OCI-LY3 (cell line): ENCODE results near the gene TJP3.

Source experiments
- H2AFZ ChIP-seq: fragments of 200-600, 300-600 bp; shearing (Covaris generic); 2 replicates; pipeline ENCODE4 v1.6.0; 2014; ENCODE audit warnings: antibody characterized with exemption, low read depth, low read length
- H3K27ac ChIP-seq: fragments of 200-600, 300-600 bp; sonication (generic); 2 replicates; pipeline ENCODE4 v1.5.1; 2014; ENCODE audit warnings: mild to moderate bottlenecking, low read length, moderate library complexity, mixed read lengths
- H3K27me3 ChIP-seq: fragments of 200-600, 300-600 bp; sonication (generic); 2 replicates; pipeline ENCODE4 v1.6.1; 2014; ENCODE audit warnings: low read depth, low read length, mixed read lengths
- H3K36me3 ChIP-seq: fragments of 200-600, 300-600 bp; sonication (generic); replicated peaks from 2 replicates; pipeline ENCODE3; 2014; ENCODE audit warnings: low read depth, low read length, mixed read lengths
- H3K4me1 ChIP-seq: fragments of 300-600, 200-600 bp; sonication (generic); 2 replicates; pipeline ENCODE4 v1.6.1; 2014; ENCODE audit warnings: low read length, mixed read lengths
- H3K4me2 ChIP-seq: fragments of 200-600, 300-600 bp; sonication (generic); 2 replicates; pipeline ENCODE4 v1.6.1; 2014; ENCODE audit warnings: low read length, mixed read lengths
- H3K4me3 ChIP-seq: fragments of 300-600, 200-600 bp; sonication (generic); 2 replicates; pipeline ENCODE4 v1.5.1; 2014; ENCODE audit warnings: antibody characterized with exemption, mild to moderate bottlenecking, low read length, moderate library complexity
- H3K79me2 ChIP-seq: fragments of 300-600, 200-600 bp; shearing (Covaris generic); 2 replicates; pipeline ENCODE4 v1.6.1; 2014; ENCODE audit warnings: mild to moderate bottlenecking, low read length, mixed read lengths
- H3K9ac ChIP-seq: fragments of 300-600, 200-600 bp; shearing (Covaris generic); 2 replicates; pipeline ENCODE4 v1.6.0; 2014; ENCODE audit warnings: mild to moderate bottlenecking, low read length, moderate library complexity
- H3K9me3 ChIP-seq: fragments of 200-600, 300-600 bp; shearing (Covaris generic); 2 replicates; pipeline ENCODE4 v1.6.1; 2014; ENCODE audit warnings: low read length, mixed read lengths; ENCODE audit not compliant: insufficient read depth
- H4K20me1 ChIP-seq: fragments of 200-600, 300-600 bp; sonication (generic); 2 replicates; pipeline ENCODE4 v1.6.1; 2016; ENCODE audit warnings: low read length, mixed read lengths; ENCODE audit not compliant: insufficient read depth
- CTCF ChIP-seq: fragments of 200-600, 300-600 bp; sonication (generic); IDR thresholded peaks from 2 replicates; pipeline ENCODE4 v1.5.1; 2014; ENCODE audit warnings: antibody characterized with exemption, low read length, low read depth
- EZH2phosphoT487 ChIP-seq: fragments of 200-600 bp; shearing (Covaris generic); IDR thresholded peaks from 2 replicates; pipeline ENCODE4 v1.6.1; 2018; ENCODE audit warnings: antibody characterized with exemption, mixed run types, low read depth

The TJP3 gene

DNA sequence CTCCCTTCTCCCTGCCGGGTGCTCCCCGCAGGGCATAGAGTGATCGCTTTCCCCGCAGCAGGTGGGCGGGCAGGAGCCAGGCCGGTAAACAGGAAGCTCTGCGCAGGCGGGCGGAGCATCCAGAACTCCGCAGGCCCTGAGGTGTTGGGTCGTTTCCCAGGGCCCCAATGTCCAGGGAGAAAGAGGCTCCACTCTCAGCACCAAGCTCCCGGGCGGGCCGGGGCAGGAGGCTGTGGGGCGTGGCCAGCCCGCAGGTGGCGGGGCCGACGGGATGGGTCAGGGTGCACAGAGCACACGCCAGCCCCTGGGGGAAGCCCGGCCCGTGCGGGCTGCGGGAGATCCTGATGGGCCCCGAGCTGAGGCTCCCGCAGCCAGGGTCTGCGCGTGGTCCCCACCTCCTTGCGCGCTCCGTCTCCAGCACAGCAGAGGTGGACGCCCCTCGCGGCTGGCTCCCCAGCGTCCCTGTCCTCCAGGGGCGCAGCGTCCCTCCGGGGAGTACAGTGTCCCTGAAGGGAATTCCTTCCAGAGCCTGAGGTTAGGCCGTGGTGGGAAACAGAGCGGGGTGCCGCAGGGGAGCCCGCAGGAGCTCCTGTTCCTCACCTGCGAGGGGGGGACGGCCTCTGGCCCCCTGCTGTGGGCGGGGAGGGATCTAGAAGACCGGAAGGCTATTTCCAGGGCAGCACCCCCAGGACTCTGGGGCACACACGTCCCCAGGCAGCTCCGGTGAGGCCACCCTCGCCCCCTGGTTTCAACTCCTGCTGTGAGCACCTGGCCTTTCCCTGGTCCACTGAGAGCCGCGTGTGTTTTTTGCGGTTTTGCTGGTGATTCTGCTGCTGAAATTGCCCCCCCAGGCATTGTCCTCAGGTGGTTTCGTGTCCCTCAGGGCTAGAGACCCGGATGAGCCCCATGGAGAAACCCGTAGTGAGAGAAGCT lies 20.1 kb upstream of the TJP3 start:
- TF ChIP-seq CTCF (no peak), EZH2phosphoT487 (no peak)
- peak overlapping the region; percentile 70 for H3K4me3 ChIP-seq
- peaks cover 35% of the 10 kb centered on the region for H3K4me1 ChIP-seq
- peaks cover 41% of the 10 kb centered on the region for H4K20me1 ChIP-seq
- H3K36me3 ChIP-seq, result peaks cover 51% of the 10 kb centered on the region
- H3K9me3 ChIP-seq, result peaks cover 10% of the 10 kb centered on the region; the same call in 1 of the 2 replicates
- H3K27me3 ChIP-seq, result no peaks in the 10 kb centered on the region
- peak overlapping the region; percentile 49 for H3K9ac ChIP-seq
- peak overlapping the region; percentile 65 for H3K27ac ChIP-seq
- H3K4me2 ChIP-seq, result peak overlapping the region; percentile 84
- peaks cover 92% of the 10 kb centered on the region for H3K79me2 ChIP-seq
- no peak overlapping the region for H2AFZ ChIP-seq

DNA sequence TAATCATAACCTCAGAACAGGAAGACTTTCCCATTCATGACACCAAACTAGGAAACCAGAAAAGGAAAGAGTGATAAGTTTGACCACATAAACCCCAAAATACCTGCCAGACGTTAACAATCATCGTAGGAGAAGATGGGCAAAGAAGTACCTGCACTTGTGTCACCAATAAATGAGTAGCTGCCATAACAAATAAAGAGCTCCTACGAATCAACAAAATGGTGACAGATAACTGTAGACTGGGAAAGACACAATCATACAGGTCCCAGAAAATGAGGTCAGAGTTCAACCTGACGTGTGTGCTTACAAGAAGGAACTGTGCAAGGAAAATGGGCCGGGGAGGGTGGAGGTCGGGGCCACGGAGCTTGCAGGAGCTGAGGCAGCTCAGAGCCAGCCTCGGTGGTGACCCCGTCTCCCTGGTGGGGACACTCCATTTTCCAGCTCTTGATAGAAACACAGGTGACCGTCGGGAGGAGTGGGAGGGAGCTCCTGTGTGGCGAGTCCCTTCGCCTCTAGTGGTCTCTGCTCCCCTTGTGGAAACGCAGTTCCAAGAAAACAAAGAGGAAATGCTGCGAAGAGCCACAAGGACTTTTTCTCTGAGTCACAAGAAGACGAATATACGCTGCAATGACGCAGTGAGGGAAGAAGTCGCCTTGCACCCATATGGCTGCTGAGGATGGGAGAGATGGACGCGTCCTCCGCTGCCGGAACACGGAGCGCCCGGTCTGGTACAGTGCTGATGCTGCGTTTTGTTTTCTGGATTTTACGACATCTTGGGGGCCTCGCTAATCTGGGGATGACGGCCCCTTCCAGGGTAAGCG lies 17.4 kb upstream of the TJP3 start:
- Histone ChIP-seq H3K36me3 (peaks cover 31% of the 10 kb centered on the region), H2AFZ (no peak overlapping the region), H4K20me1 (peaks cover 47% of the 10 kb centered on the region), H3K4me2 (no peak overlapping the region), H3K27me3 (no peaks in the 10 kb centered on the region), H3K9me3 (no peaks in the 10 kb centered on the region), H3K4me1 (peaks cover 31% of the 10 kb centered on the region), H3K27ac (no peak overlapping the region), H3K9ac (no peak overlapping the region), H3K4me3 (no peak overlapping the region), H3K79me2 (peaks cover 94% of the 10 kb centered on the region)
- TF ChIP-seq EZH2phosphoT487, result no peak
- no peak for TF ChIP-seq CTCF

DNA sequence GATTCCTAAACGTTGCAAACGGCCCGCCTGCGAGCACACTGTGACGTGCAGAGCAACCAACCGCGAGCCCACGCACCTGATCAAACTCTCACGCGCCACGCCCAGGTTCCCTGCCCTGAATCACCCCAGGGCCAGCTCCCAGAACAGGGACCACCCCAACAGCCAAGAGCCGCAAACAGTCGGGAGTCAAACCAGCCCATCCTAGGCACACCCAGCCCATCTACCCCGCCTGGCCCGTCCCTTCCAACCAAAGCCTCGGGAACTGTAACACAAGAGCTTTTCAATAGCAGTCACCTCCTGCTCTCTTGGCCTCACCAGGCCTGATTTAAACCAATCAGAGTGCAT lies 16.8 kb upstream of the TJP3 start:
- H3K79me2 ChIP-seq, result peaks cover 96% of the 10 kb centered on the region

More for the DNA sequence above, 16.8 kb upstream of the TJP3 start:
- Histone ChIP-seq H3K9ac (no peak overlapping the region), H3K27ac (no peak overlapping the region), H3K36me3 (peaks cover 28% of the 10 kb centered on the region), H2AFZ (no peak overlapping the region), H4K20me1 (peaks cover 53% of the 10 kb centered on the region), H3K9me3 (no peaks in the 10 kb centered on the region), H3K4me3 (no peak overlapping the region), H3K27me3 (no peaks in the 10 kb centered on the region), H3K4me2 (no peak overlapping the region), H3K4me1 (peaks cover 37% of the 10 kb centered on the region)
- no peak for TF ChIP-seq EZH2phosphoT487
- no peak for TF ChIP-seq CTCF
